ENCODE data around the gene MRPL14.
"Not testable (repeated sequence)": the region's sequence is repeated elsewhere in the genome, so short reads cannot be mapped to it uniquely, and the experiment has no call there.

The MRPL14 gene

DNA sequence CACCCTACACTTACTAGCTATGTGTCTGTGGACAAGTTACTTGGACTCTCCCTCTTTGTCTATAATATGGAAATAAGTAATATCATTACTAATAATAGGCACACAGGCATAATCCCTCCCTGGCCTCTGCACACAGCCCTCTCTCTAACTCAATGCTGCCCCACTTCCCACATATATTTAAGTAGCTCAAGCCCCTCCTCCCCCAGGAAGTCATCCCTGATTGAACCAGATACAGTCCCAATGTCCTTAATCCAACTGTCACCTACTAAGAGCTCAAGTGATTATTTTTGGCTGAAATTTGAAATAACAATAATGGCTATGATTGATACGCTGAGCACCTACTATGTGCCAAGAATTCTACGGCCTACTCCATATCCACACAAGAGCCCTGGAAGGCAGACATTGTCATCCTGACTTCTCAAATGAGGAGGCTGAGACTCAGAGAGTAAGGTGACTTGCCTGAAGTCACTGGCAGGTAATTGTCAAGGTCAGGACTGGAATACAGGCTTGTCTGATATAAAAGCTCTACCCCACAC lies 29.4 kb downstream of the MRPL14 start:
- no peak for DNase-seq (ENCODE audit: low spot score)

DNA sequence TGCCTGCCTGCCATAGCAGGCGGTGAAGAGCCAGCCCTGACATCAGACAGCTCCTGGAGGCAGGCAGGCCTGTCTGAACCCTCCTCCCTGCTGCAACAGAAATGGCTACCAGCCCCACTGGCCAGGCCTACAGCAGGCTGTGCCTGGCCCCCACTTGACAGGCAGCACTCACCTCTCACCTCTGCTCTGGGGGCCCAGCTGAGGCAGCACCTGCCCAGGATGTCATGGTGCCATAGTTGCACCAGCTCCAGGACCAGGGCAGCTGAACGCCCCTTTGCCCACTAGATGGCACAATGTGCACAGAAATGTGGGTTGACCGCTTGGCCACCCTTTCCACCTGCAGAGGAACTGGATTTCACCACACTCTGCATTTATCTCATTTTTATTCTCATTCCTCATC lies 30.6 kb downstream of the MRPL14 start:
- peak; percentile 85 for DNase-seq (ENCODE audit: low spot score)

DNA sequence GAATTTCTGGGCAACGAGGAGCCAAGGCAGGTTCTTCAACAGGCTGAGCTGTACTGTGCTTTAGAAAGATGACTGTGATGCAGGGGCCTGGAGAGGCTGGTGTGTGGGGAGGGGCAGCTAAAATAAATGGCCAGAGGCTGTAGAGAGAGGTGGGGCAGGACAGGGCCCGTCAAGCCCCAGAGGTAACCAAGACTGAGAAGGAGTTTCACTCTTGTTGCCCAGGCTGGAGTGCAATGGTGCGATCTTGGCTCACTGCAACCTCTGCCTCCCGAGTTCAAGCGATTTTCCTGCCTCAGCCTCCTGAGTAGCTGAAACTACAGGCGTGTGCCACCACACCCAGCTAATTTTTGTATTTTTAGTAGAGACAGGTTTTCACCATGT lies 32.0 kb downstream of the MRPL14 start:
- DNase-seq (ENCODE audit: low spot score): not testable (repeated sequence)

DNA sequence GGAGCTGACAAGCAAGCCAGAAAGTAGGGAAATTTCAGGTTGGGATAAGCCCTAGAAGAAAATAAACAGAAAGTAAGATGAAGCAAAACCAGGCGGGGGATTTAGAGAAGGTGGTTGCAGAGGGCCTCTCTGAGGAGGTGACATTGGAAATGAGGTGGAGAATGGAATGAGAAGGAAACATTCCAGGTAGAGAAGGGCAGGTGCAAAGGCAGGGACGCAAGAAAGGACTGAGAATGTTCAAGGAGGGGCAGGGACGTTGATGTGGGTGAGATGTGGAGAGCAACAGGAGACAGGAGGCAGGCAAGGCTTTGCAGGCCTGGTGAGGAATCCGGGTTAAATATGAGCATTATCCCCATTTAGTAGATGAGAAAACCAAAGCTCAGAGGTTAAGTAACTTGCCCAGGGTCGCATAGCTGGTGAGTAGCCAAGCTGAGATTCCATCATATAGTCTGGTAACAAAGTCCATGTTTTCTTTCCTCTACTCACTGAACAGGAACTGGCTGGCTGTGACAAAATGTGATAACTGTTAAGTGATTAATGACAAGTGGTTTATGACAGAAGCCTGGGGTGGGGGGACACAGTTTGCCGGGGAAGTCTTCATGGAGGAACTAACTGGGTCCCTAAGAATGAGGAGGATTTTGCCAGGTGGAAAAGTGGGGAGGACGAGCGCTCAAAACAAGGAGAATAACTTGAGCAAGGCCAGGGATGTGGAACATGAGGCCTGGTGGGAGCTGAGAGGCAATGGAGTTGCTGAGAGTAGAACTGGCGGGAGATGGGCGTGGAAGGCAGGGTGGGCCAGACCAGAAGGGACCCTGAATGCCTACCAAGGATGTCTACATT lies 32.6 kb downstream of the MRPL14 start:
- DNase-seq (ENCODE audit: low spot score): no peak

DNA sequence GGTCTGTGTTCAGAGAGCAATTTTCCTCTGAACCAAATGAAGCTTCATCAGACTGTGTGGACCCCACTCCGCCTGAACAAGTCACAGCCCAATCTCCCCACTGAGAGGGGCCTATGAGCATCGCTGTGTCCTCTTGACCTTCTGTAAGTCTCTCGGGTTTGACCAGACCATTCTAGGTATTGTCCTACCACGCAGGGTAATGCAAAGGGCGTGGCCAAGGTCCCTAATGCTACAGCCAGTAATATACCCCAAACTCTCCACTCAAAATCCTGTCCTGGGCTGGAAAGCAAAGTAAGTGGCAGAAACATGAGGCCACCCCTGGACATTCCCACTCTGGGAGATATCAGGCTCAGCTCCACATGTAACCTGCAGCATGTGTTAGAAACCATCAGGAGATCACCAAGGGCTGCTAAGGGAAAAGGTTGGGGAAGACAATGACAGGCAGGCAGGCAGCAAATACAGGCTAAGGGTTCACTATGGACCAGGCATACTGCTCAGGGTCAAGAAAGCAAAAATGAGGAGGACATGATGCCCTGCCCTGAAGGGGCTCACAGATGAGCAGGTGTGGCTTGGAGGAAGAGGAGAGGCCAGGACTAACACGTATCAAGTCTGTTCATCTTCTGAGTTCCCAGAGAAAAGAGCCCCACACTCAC lies 33.4 kb downstream of the MRPL14 start:
- DNase-seq (ENCODE audit: low spot score): no peak

DNA sequence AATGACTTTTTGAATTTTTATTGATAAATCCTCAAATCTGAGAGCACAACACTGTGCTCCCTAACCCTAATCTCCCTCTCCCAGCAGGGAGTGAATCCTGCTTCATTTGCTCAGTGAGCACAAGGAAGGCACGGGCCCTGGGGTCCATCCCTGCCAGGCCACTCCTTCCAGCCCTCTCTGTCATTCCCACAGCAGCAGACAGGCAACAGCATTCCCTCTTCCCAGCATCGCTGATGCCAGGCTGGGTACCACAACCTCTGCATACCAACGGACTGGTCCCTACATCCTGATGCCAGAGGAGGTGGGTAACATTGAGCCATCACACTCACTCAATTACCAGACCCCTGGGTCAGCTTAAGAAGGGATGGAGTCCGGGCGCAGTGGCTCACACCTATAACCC lies 34.2 kb downstream of the MRPL14 start:
- DNase-seq (ENCODE audit: low spot score): no peak

DNA sequence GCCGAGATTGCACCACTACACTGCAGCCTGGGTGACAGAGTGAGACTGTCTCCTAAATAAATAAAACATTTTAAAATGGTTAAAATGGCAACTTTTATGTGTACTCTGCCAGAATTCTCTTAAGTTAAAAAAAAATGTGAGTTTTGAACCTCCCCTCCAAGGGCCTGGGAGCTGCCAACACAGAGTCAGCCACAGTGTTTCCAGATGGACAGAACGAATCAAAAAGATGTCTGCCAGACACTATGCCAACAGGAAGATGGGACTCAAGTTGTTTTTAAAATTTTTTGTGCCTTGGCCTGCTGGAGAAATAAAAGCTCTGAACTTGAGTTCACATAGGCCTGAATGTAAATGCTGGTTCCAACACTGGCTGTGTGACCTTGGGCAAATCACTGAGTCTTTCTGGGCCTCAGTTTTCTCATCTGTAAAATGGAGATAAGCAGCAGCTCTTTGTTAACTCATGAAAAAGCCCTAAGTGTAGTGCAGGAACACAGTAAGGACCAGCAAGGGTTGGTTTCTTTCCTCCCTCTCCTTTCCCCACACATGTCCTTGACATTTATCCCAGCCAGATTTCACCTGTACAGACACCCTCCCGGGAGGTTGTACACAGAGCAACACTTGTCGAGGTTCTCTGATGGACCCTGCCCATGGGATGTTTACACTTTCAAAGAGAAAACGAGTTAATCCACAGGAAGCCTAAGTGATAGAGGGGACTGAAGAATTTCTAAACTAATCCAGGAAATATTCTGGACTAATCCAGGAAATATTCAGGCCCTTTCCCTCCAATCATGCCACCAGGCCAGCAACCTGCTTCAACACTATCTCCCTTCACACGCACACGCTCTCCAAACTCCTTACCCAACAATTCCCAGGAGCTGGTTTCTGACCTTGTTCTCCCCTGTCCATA lies 35.0 kb downstream of the MRPL14 start:
- no peak for DNase-seq (ENCODE audit: low spot score)

DNA sequence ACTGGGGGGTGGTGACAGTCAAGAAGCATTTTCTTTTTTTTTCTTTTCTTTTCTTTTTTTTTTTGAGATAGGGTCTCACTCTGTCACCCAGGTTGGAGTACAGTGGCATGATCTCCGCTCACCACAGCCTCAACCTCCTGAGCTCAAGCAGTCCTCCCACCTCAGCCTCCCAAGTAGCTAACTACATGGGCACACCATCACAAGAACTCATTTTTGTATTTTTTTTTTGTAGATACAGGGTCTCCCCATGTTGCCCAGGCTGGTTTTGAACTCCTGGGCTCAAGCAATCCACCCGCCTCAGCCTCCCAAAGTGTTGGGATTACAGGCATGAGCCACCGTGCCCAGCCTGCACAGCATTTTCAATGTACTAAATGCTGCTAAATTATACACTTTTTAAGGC lies 35.9 kb downstream of the MRPL14 start:
- DNase-seq (ENCODE audit: low spot score): not testable (repeated sequence)

DNA sequence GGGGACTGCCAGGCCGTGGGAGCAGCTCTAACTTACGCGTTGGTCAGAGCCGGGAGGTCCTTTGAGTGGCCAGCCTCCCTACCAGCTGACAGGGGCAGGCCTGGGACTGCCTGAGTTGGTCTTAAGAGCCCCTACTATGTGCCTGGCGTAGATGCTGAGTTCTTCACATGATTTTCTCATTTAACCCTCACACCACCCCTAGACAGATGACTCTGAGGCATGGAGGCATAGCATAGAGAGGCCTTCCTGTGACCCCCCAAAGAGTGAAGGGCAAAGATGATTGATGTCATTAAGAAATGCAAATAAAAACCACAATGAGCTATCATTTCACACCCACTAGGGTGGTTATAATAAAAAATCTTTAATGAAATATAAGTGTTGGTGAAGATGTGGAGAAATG lies 36.8 kb downstream of the MRPL14 start:
- DNase-seq (ENCODE audit: low spot score): no peak

DNA sequence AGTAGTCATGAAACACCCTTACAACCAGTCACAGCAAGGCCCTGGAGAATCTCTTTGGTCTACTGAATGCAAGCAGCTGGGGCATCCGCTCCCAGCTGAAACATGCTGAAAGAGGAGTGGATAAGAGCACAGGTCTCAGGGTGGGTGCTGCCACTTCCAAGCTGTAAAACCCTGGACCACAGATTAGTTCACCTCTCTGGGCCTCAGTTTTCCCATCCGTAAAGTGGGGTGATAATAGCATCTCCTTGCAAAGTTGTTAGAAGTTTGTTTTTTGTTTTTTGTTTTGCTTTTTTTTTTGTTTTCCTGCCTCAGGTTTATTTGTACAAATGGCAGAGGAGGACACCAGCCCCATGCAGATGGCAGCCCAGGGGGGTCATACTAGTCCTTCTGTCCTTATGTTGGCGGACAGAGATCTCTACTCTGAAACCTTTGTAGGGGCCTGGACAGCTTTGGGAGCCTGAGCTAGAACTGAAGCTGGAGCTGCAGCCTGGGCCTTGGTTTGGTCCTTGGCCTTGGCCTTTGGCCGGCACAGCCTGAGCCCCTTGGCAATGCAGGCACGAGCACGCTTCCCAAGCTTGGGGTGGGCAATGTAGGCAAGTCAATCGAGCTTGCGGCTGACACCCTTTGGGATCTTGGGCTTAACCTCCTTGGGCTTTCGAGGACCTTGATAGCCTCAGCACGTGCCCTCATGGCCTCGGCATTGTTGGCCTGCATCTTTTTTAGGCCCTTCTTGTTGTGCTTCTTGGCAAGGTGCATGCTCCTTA lies 38.2 kb downstream of the MRPL14 start:
- DNase-seq (ENCODE audit: low spot score): no peak

DNA sequence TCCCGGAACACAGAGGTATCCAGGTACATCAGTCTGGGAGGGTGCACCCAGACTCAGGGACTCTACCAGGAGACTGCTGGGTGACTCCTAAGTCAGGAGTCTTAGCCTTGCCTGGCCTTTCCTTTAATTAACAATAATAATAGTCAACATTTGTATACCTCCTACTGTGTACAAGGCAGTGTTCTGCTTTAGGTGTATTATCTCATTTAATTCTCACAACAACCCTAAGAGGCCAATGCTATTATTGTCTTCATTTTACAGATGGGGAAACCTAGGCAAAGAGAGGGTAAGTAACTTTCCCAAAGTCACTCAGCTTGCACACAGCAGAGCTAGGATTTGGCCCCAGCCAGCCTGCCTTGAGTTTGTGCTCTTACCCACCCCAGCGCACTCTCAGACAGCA lies 39.6 kb downstream of the MRPL14 start:
- DNase-seq (ENCODE audit: low spot score): no peak

DNA sequence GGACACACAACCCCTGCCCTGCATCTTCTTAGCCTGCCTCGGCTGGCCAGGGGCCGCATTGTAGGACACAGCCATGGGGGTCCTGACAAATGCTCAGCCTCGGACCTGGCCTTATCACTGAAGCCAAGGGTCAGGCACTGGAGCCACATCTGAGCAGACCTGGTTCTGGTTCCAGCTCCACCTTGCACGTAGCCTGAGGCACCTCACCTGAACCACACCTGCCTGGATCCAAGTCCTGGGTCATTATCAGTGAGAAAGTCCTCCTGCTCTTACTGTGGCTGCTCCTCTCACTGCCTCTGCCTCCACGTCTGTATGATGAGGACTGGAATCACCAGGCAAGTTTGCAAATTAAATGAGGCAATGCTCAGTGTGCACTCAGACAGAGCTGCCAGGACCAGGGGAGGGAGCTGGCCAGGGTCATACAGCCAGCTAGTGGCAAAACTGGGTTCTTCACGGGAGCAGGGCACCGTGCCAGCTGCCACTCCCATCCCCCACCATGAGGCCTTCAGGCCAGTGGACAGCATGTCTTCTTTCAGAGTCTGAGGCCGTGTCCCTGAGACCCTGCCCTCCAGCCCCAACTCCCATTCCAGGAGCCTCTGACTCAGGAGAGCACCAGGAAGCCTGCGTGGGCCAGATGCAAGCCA lies 40.2 kb downstream of the MRPL14 start:
- DNase-seq (ENCODE audit: low spot score): no peak

DNA sequence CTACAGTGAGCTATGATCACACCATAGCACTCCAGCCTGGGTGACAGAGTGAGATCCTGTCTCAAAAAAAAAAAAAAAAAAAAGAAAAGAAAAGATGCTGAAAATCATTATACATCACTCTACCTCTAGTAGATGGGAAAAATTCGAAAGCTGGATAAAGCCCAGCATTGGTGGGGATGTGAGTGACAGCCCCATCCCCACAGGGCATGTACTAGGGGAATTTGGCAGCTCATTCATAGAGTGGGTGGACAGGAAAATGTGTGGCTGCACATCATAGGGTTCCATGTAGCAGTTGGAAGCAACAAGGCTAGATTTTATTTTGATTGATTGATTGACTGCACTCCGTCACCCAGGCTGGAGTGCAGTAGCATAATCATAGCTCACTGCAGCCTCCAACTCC lies 42.0 kb downstream of the MRPL14 start:
- DNase-seq (ENCODE audit: low spot score): no peak

DNA sequence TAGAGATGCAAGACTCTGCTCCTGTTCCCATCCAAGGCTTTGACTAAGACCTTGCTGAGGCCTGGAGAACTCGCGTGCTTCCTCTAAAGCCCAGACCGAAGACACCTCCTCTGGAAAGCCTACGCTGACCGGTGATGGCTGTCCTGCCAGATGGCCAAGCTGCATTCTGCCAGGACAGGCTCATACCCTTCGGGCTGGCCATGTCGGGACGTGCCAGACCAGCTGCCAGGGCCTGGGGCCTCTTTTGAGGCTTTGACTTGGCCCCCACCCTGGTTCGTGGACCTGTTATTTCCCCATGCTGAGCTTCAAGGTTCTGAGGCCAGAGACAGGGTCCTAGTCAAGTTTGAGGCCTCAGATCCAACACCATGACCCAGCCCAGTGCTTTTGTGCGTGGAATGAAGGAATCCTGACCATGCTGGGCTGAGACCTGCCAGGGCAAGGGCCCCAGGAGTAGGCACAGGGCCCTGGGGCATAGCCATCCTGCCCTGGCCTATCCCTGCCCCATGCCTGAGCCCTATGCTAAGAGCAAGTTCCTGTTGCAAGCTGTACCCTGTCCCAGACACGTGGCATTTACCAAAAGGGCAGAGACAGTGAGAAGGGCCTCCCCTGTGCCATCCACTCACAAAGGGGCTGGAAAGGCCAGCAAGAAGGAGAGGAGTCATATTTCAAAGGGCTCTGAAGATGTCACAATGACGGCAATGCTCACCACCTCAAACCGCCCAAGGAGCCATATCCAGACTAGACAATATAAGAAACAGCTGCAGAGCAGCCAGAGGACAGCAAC lies 42.8 kb downstream of the MRPL14 start:
- no peak for DNase-seq (ENCODE audit: low spot score)

DNA sequence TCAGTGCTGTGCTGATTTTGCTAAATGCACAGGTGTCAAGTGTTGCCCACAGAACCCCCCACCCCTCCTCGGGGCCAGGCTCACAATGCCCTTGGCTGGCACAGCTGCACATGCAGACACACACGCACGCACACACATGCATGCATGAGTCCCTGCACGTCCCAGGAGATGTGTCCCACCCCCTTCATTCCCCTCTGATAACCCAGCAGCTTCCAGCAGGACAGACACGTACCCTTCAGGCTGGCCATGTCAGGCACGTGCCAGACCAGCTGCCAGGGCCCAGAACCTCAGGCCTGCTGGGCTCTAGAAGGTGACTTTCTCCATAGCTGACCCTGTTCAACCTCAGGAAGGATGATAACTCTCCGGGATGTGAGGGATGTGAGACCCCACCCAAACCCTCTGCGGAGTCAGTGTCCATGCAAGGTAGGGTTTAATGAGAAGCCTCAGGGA lies 44.4 kb downstream of the MRPL14 start:
- no peak for DNase-seq (ENCODE audit: low spot score)

DNA sequence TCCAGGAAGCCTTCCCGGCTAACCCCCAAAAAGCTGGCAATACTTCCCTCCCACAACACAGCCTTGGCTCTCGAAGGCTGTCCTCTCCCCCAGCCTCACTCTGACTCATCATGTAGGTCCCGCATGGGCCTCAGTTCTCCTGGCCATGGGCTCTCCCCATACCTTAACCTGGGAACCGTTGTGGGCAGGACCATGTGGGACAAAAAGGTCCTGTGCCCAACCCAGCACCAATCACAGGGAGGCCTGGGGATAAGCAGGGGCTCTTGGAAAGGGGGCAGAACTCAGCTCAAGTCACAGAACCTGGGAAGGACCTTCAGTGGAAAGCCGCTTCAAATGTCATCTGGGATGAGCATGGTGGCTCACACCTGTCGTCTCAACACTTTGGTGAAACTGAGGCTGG lies 45.5 kb downstream of the MRPL14 start:
- DNase-seq (ENCODE audit: low spot score): no peak

DNA sequence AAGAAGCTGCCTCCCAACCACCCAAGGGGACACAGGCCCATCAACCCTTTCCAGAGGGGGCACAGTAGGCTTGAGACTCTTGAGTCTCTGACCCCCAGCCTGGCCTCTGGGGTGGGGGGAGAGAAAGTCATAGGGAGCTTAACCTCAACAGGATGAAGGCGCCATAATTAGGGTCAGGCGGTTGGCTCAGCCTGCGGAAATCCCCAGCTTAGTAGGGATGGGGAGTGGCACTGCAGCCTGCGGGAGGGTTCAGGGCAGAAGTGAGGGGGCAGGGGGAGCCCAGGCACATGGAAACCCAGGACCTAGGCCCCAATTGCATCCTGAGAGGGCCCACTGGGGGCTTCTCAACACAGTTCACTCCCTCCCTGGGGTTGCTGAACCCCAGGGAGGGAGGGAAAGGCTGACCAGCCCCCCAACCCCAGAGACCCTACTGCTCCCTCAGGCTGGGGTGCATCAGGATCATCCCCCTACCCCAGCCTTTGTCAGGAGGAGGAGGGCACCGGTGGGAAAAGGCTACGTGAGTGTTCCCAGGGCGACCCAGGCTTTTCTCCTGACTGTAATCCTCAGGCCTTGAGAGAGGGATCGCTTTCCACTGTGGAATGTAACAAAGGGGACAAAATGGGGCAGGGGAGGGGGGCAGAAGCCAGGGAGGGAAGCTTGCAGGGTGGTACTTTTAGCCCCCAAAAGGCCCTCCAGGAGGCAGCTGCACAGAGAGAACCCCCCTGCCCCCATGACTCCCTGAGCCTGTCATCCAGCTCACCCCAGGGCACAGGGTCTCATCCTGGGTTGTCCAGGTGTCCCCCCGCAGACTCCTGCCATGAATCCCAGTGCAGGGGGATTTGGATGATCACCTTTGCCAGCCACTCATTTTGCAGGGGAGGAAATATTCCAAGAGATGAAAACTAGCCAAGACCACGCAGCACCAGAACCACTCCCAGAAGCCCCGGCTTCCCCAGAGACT lies 46.4 kb downstream of the MRPL14 start:
- no peak for DNase-seq (ENCODE audit: low spot score)

DNA sequence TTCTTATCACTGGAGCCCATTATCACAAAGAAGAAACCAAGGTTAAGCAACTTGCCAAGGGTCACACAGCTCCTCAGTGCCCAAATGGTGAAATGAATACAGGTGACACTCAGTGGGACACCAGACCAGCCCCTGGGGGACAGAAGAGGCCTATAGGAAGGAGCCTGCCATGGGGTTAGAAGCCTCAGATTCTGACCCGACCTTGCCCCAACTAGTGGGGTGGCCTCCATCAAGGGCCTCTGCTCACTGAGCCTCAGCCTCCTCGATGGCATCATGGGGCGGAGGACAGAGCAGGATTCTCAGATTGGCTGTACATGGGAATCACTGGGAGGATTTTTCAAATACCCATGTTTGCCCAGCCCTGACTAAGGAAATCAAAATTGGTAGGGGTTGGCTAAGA lies 47.6 kb downstream of the MRPL14 start:
- DNase-seq (ENCODE audit: low spot score): no peak

Measured in AG08396 (cell line).